HG03565 (cell line): Measurements from ENCODE around the gene TTI1.

Source experiments
- ATAC-seq: cut with Tn5 transposase; IDR thresholded peaks from one replicate; pipeline ENCODE4 v1.9.1; 2021; ENCODE audit warnings: mild to moderate bottlenecking, moderate library complexity; ENCODE audit not compliant: unreplicated experiment

Gene TTI1

GRCh38 chr20:37989601-37990295 lies 43.5 kb downstream of the TTI1 start:
- ATAC-seq: no peak

- ATAC-seq: no peak
These were observed 44.8 kb downstream of the TTI1 start for GRCh38 chr20:37988306-37988954.

- ATAC-seq: no peak
These were observed 45.5 kb downstream of the TTI1 start for GRCh38 chr20:37987602-37988290.

- ATAC-seq: no peak
These were observed 46.2 kb downstream of the TTI1 start for GRCh38 chr20:37986873-37987601.

- ATAC-seq: no peak
These were observed 47.0 kb downstream of the TTI1 start for GRCh38 chr20:37986044-37986858.

GRCh38 chr20:37984018-37984785 lies 49.1 kb downstream of the TTI1 start:
- ATAC-seq: no peak

- no peak for ATAC-seq
These were observed 50.0 kb downstream of the TTI1 start for GRCh38 chr20:37983286-37983685.

- ATAC-seq: no peak
These were observed 51.7 kb downstream of the TTI1 start for GRCh38 chr20:37981568-37981967.

- no peak for ATAC-seq
These were observed 52.4 kb downstream of the TTI1 start for GRCh38 chr20:37980876-37981275.

- no peak for ATAC-seq
These were observed 52.9 kb downstream of the TTI1 start for GRCh38 chr20:37980383-37980782.

GRCh38 chr20:37979021-37979985 lies 54.0 kb downstream of the TTI1 start:
- no peak for ATAC-seq

- no peak for ATAC-seq
These were observed 55.5 kb downstream of the TTI1 start for GRCh38 chr20:37977786-37978185.

GRCh38 chr20:37977338-37977737 lies 55.9 kb downstream of the TTI1 start:
- no peak for ATAC-seq

GRCh38 chr20:37976887-37977286 lies 56.4 kb downstream of the TTI1 start:
- no peak for ATAC-seq

GRCh38 chr20:37973059-37973910 lies 60.0 kb downstream of the TTI1 start:
- ATAC-seq: no peak

- no peak for ATAC-seq
These were observed 60.8 kb downstream of the TTI1 start for GRCh38 chr20:37972256-37973058.

- ATAC-seq: no peak
These were observed 61.6 kb downstream of the TTI1 start for GRCh38 chr20:37971561-37972127.
